GM12865 (cell line): ENCODE results near the gene PGLYRP1.

Experiments used
- DNase-seq: peaks from one replicate; pipeline ENCODE4 v3.0.0; 2010; ENCODE audit warnings: low read depth
- H3K4me3 ChIP-seq: 2 replicates; pipeline ENCODE4 v1.5.1; 2011; ENCODE audit warnings: mild to moderate bottlenecking, low read depth, low read length, control low read depth
- TF ChIP-seq, protein P1 (sequence below): IDR thresholded peaks from 2 replicates; pipeline ENCODE4 v1.5.1; 2011; ENCODE audit warnings: low read length, control low read depth, low read depth, inconsistent platforms; ENCODE audit not compliant: insufficient read depth; ENCODE audit errors: missing control alignments

Gene PGLYRP1, protein sequence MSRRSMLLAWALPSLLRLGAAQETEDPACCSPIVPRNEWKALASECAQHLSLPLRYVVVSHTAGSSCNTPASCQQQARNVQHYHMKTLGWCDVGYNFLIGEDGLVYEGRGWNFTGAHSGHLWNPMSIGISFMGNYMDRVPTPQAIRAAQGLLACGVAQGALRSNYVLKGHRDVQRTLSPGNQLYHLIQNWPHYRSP

DNA sequence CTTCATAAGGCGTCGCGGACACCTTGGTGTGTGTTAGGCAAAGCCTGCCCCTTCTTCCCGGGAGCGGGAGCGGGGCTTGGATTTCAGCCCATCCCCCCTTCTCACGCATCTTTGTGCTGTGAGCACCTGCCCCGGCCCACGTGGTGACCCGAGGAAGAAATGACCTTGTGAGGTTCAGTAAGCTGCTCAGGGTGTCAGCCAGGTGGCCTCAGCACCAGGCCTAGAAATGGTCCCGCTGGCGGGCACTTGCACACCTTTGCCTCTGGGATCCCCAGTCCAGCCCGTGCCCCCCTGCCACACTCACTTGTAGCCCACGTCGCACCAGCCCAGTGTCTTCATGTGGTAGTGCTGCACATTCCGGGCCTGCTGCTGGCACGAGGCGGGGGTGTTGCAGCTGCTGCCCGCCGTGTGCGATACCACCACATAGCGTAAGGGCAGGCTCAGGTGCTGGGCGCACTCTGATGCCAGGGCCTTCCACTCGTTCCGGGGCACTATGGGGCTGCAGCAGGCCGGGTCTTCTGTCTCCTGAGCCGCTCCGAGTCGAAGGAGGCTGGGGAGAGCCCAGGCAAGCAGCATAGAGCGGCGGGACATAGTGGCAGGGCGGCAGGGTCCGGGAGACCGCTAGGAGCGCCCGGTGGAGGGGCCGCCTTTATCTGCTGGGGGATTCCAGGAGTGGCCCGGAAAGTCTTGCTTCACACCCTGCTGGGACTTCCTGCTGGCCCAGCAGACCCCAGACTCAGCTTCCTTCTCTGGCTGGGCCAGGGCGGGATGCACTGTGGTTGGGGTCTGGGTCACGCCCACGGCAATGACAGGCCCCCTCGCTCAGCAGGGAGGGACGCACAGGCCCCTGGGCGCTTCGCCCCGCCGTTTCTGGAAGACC, at the start of gene PGLYRP1:
Gene PGLYRP1 (minus strand): TSS at position 623 of the 880 bp plus-strand sequence. CDS start 32 bp downstream, at position 591.
- DNase-seq = no peak
- no peak within 1 kb of the TSS for H3K4me3 ChIP-seq

DNA sequence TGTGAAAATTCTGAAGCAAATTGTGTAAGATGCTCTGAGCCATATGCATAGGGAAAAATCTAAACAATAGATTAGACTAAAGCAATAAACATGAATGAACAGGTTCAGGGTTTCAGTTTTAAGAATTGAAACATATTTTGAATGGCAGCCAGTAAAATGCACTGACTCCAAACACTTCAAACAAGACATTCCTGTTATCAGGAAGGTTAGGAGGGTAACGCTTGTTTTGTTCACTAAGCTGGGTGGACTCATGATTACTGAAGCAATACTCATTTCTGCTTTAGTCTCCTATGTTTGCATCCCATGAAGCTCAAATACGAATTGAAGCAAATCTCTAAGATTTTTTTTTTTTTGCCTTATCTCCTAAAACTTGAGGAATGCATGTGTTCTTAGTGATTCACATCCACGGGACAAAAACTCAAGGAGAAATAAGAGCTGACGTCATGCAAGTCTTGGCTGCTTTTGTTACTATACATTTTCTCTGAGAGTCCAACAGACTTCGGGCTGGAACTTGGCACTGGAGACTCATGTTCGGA, 47.0 kb upstream of the PGLYRP1 start:
- TF ChIP-seq, protein P1, sequence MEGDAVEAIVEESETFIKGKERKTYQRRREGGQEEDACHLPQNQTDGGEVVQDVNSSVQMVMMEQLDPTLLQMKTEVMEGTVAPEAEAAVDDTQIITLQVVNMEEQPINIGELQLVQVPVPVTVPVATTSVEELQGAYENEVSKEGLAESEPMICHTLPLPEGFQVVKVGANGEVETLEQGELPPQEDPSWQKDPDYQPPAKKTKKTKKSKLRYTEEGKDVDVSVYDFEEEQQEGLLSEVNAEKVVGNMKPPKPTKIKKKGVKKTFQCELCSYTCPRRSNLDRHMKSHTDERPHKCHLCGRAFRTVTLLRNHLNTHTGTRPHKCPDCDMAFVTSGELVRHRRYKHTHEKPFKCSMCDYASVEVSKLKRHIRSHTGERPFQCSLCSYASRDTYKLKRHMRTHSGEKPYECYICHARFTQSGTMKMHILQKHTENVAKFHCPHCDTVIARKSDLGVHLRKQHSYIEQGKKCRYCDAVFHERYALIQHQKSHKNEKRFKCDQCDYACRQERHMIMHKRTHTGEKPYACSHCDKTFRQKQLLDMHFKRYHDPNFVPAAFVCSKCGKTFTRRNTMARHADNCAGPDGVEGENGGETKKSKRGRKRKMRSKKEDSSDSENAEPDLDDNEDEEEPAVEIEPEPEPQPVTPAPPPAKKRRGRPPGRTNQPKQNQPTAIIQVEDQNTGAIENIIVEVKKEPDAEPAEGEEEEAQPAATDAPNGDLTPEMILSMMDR = no peak
- no peak overlapping the region for H3K4me3 ChIP-seq
- no peak for DNase-seq

More for the DNA sequence above, at the start of gene PGLYRP1:
- TF ChIP-seq, protein P1 = no peak

DNA sequence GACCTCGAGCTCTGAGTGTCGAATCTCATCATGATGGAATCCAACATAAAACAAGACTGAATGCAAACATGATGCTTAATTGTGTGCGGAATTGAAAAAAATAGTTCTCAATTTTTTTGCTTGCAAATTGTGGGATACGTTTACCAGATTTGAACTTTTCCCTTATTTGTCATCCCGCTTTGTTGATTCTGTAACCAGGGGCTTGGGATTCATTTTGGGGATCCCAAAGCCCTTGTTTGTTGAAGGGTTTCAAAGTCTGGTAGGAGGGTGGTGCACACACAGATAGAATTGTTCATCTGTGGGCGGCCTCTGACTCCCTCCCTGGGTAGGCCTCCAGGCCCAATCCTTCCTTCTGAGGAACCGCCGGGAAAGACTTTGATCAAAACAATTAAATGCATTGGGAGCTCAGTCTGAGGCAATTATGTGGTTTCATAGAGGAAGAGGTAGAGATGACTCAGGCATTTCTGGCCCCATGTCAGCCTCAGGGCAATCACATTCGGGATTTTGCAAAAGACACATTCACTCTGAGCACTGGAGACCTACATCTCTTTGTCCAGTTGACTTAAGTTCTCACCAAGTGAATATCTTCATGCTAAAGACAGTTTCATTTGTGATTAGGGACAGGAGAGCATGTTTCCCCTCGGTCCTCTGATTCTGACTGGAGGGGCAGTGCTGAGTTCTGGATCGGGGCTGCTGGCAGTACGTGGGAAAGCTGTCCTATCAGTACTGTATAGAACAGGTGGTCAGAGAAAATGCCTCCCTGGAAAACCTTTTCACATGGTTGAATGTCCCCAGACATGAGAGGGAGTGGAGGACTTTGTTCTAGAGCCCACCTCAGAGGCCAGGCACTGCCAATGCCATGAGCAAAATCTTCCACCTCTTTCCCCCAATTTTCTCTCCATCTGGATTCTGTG, 45.7 kb upstream of the PGLYRP1 start:
- TF ChIP-seq, protein P1 = no peak
- no peak for DNase-seq
- H3K4me3 ChIP-seq = no peak overlapping the region

DNA sequence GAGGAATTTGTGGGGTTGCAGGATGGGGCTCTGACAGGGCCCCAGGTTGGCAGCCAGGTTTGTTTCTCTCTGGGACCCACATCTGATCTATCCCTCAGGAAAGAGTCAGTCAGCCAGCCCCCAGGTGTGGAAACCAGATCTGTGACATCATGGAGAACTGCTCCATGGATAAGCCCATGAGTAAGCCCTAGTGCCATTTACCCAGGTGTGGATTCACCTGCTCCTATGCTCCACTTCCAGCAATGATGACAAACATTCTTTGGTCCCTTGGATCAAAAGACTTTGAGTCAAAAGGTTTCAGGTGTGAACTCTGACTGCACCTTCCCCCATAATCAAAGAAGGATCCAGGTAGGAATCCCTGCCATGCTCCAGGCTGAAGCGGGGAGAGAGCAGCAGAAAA, 44.8 kb upstream of the PGLYRP1 start:
- DNase-seq = no peak
- TF ChIP-seq, protein P1 = no peak
- no peak overlapping the region for H3K4me3 ChIP-seq

DNA sequence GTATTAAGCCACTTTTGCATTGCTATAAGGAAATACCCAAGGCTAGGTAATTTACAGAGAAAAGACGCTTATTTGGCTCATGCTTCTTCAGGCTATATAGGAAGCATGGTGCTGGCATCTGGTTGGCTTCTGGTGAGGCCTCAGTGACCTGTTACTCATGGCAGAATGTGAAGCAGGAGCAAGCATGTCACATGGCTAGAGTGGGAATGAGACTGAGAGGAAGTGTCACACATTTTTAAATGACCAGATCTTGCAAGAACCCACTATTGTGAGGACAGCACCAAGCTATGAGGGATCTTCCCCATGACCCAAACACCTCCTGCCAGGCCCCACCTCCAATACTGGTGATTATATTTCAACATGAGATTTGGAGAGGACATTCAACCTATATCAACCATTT, 43.6 kb upstream of the PGLYRP1 start:
- TF ChIP-seq, protein P1 = no peak
- no peak for DNase-seq
- H3K4me3 ChIP-seq = no peak overlapping the region

DNA sequence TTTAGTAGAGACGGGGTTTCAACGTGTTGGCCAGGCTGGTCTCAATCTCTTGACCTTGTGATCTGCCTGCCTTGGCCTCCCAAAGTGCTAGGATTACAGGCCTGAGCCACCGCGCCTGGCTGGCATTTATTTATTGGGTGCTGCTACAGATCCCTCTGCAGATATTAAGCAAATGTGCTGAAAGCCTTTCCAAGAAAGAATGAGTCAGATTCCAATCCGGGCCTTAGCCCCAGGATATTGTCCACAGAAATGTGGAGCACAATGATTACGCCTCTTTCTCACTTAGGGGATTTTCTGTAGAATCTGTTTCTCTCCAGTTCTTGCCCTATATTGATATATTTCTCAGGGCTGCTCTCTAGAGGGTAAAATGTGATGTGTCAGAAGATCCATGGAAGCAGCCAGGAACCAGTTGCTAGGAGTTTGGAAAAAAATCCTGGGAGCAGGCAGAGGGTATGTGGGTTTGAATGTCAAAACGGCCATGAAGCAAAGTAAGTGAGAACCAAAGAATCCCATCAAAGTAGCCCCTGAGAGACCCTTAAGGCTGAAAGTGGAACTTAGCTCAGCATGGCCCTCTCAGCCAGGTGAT, 42.7 kb upstream of the PGLYRP1 start:
- no peak for DNase-seq
- H3K4me3 ChIP-seq = no peak overlapping the region
- TF ChIP-seq, protein P1 = no peak
